CD14-positive monocyte (primary cell): ENCODE measurements around the gene SECISBP2. TPM values are rescaled to one million over a fixed set of nuclear protein-coding genes. Genes with fewer than 3 reads are reported as not detected.

Experiments used
- DNase-seq, 3 donors: peaks; one replicate each; pipeline ENCODE4 v3.0.0-alpha.2; 2011 to 2022
- H2AFZ ChIP-seq: 2 replicates; pipeline ENCODE4 v1.6.0; 2012; ENCODE audit warnings: mild to moderate bottlenecking, low read depth, low read length, inconsistent platforms; ENCODE audit not compliant: insufficient read depth, poor library complexity, severe bottlenecking
- H3K27ac ChIP-seq, 2 donors: 1 replicate in 1 of 2; 2 replicates in 1 of 2; pipeline ENCODE4 v1.5.1; 2012 to 2013; ENCODE audit warnings: low read length in 2 of 2, control low read depth in 1 of 2, inconsistent platforms in 1 of 2, low read depth in 1 of 2, mild to moderate bottlenecking in 1 of 2
- H3K27me3 ChIP-seq, 2 donors: one replicate each; pipeline versions ENCODE4 v1.6.0 to v1.6.1; 2011 to 2013; ENCODE audit warnings: low read length in 2 of 2; ENCODE audit not compliant: control insufficient read depth in 2 of 2, insufficient read depth in 2 of 2
- H3K36me3 ChIP-seq, 2 donors: replicated peaks in 1 of 2; 1 replicate in 1 of 2; 2 replicates in 1 of 2; pipeline versions ENCODE4 v1.5.1 to v1.6.1; 2012 to 2013; ENCODE audit warnings: low read length in 2 of 2, control low read depth in 1 of 2, inconsistent platforms in 1 of 2, mild to moderate bottlenecking in 1 of 2; ENCODE audit not compliant: insufficient read depth in 2 of 2, control insufficient read depth in 1 of 2
- H3K4me1 ChIP-seq, 2 donors: 1 replicate in 1 of 2; 2 replicates in 1 of 2; pipeline versions ENCODE4 v1.5.1 to v1.6.1; 2012 to 2013; ENCODE audit warnings: low read length in 2 of 2, control low read depth in 1 of 2, inconsistent platforms in 1 of 2, mild to moderate bottlenecking in 1 of 2, moderate library complexity in 1 of 2; ENCODE audit not compliant: insufficient read depth in 2 of 2, control insufficient read depth in 1 of 2
- H3K4me2 ChIP-seq: replicated peaks from 2 replicates; pipeline ENCODE3; 2012; ENCODE audit warnings: low read length, moderate library complexity, mild to moderate bottlenecking; ENCODE audit not compliant: poor library complexity, severe bottlenecking; ENCODE audit errors: extremely low read depth
- H3K4me3 ChIP-seq, 3 experiments: fragments of 200-600 bp in 1 of 3; sonication (generic) in 1 of 3; replicated peaks in 1 of 3; 1 replicate in 2 of 3; 2 replicates in 1 of 3; pipeline ENCODE4 v1.5.1; 2011 to 2013; ENCODE audit warnings: low read length in 3 of 3, mild to moderate bottlenecking in 3 of 3, control low read depth in 2 of 3, low read depth in 2 of 3, inconsistent platforms in 1 of 3, moderate library complexity in 1 of 3
- H3K79me2 ChIP-seq: 2 replicates; pipeline ENCODE4 v1.6.0; 2012; ENCODE audit warnings: mild to moderate bottlenecking, control low read depth, inconsistent platforms, low read length, moderate library complexity; ENCODE audit not compliant: insufficient read depth
- H3K9ac ChIP-seq: 2 replicates; pipeline ENCODE4 v1.6.0; 2017; ENCODE audit warnings: low read length, mild to moderate bottlenecking; ENCODE audit not compliant: insufficient read depth, poor library complexity, severe bottlenecking
- H3K9me3 ChIP-seq, 2 donors: replicated peaks in 1 of 2; 1 replicate in 1 of 2; 2 replicates in 1 of 2; pipeline versions ENCODE4 v1.5.1 to v1.6.1; 2012 to 2013; ENCODE audit warnings: low read length in 2 of 2, control low read depth in 1 of 2; ENCODE audit not compliant: control insufficient read depth in 1 of 2, insufficient read depth in 1 of 2
- H4K20me1 ChIP-seq: 2 replicates; pipeline ENCODE4 v1.6.0; 2012; ENCODE audit warnings: mild to moderate bottlenecking, low read length, control low read depth, moderate library complexity; ENCODE audit not compliant: insufficient read depth
- H3K27ac Mint-ChIP-seq, 7 donors: one replicate each; pipeline ENCODE4 v1.8.0; 2020; ENCODE audit warnings: mild to moderate bottlenecking in 7 of 7, mixed read lengths in 7 of 7, moderate library complexity in 6 of 7, inconsistent platforms in 2 of 7
- H3K27me3 Mint-ChIP-seq, 3 donors: one replicate each; pipeline ENCODE4 v1.8.0; 2021 to 2022; ENCODE audit warnings: low read depth in 3 of 3, mild to moderate bottlenecking in 3 of 3, mixed read lengths in 3 of 3, moderate library complexity in 3 of 3, inconsistent platforms in 1 of 3
- H3K36me3 Mint-ChIP-seq, 2 donors: one replicate each; pipeline ENCODE4 v1.8.0; 2020; ENCODE audit warnings: mixed read lengths in 2 of 2, inconsistent platforms in 1 of 2, mild to moderate bottlenecking in 1 of 2
- H3K4me1 Mint-ChIP-seq: one replicate; pipeline ENCODE4 v1.8.0; 2020; ENCODE audit warnings: mild to moderate bottlenecking, mixed read lengths
- H3K4me3 Mint-ChIP-seq, 2 donors: one replicate each; pipeline ENCODE4 v1.8.0; 2020; ENCODE audit warnings: mild to moderate bottlenecking in 2 of 2, mixed read lengths in 2 of 2, moderate library complexity in 1 of 2
- H3K9me3 Mint-ChIP-seq, 7 donors: one replicate each; pipeline ENCODE4 v1.8.0; 2020 to 2022; ENCODE audit warnings: mixed read lengths in 7 of 7, mild to moderate bottlenecking in 6 of 7, moderate library complexity in 6 of 7, inconsistent platforms in 2 of 7
- CTCF ChIP-seq: fragments of 200-600 bp; IDR thresholded peaks from one replicate; pipeline ENCODE4 v1.8.0; 2022; ENCODE audit warnings: antibody characterized with exemption, mild to moderate bottlenecking
- WGBS: methylation state at CpG from one replicate; pipeline ENCODE4 v1.1.5; 2013; ENCODE audit warnings: missing lambda C conversion rate; ENCODE audit not compliant: insufficient coverage; 5-methylcytosine and 5-hydroxymethylcytosine counted together
- intact Hi-C, 2 donors: fragments of 100-400 bp; cut with micrococcal nuclease; formaldehyde crosslinking; loops; one replicate each; pipeline versions ENCODE4 v1.15.0 to v1.15.1; 2023
- polyA plus RNA-seq, 3 donors: library from polyadenylated mRNA; depleted of rRNA in 1 of 3; unstranded in 2 of 3; stranded (reverse) in 1 of 3; fragments of 300-500 nt in 2 of 3; fragments of >200 nt in 1 of 3; fragmentation: Illumina TruSeq in 2 of 3; gene quantifications; 1 replicate in 2 of 3; 2 replicates in 1 of 3; pipeline ENCODE4 v1.2.3, GENCODE V29; 2012 to 2021

SECISBP2 gene
- polyA plus RNA-seq, 3 donors, result 8.6 to 51.4 (median 9.8) TPM

DNA sequence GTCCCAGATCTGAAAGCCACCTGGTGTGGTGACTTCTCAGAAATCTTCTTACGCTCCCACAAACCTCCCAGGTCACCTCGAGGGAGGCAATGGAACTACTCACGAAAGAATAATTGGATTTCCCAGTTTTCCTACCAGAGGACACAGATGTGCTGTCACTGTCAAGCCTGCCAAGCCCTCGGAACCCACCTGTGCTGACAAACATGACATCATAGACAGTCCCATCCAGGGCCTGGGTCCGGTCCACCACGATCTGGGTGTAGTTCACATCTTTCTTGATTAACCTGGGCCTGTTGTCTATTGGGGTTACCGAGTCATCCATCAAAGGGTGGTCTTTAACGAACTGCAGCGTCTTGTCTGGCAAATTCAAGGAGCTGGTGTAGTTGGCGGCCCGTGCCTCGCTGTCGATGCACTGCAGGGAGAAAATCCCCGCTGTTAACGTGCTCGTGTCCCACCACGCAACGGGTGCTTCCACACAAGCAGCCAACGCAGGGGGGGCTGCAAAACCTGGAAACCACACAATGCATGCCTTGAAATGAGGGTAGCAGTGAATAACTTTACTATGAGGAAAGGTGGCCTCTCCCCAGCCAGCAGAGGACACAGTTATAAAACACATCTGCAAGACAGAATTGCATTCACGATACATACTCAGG is 69.0 kb downstream of the SECISBP2 start:
- H3K36me3 Mint-ChIP-seq, result peaks cover 90 to 96% of the 10 kb centered on the region in 2 donors
- peaks cover 35 to 50% of the 10 kb centered on the region in 2 donors for H3K4me1 ChIP-seq

More for the DNA sequence above, 69.0 kb downstream of the SECISBP2 start:
- Histone ChIP-seq H3K4me3 (no peak overlapping the region), H3K36me3 (peaks cover 89 to 93% of the 10 kb centered on the region in 2 donors), H3K9ac (no peak overlapping the region), H3K27me3 (no peaks in the 10 kb centered on the region), H3K27ac (peak overlapping the region; percentile 85), H3K79me2 (peaks cover 12% of the 10 kb centered on the region), H2AFZ (no peak overlapping the region), H4K20me1 (no peaks in the 10 kb centered on the region), H3K9me3 (no peaks in the 10 kb centered on the region), H3K4me2 (no peak overlapping the region)
- peaks cover 0 to 2% (median 0%) of the 10 kb centered on the region in 7 donors for H3K9me3 Mint-ChIP-seq
- peaks cover 57% of the 10 kb centered on the region for H3K4me1 Mint-ChIP-seq
- no peak for DNase-seq
- peaks cover 0 to 1% (median 0%) of the 10 kb centered on the region in 3 donors for H3K27me3 Mint-ChIP-seq
- intact Hi-C loops, result loop anchor here in 1 of 2 donors (10.0 kb wide), 3 partner anchors 73 to 167 kb away; partner anchors contain the start of genes CKS2 and SECISBP2
- no peak overlapping the region for H3K4me3 Mint-ChIP-seq
- TF ChIP-seq CTCF, result no peak
- 97% methylated on average over 17 of the region's 20 CpGs for WGBS
- peak overlapping the region; percentile 84 to 96 (median 94) for H3K27ac Mint-ChIP-seq
